MM.1S (cell line): ENCODE measurements around the gene FOXD2.

Source experiments
- DNase-seq: peaks from one replicate; pipeline ENCODE4 v3.0.0-alpha.2; 2015
- H2AFZ ChIP-seq: fragments of 300-600 bp; sonication (generic); 2 replicates; pipeline ENCODE4 v1.6.0; 2016; ENCODE audit warnings: antibody characterized with exemption, low read length
- H3F3A ChIP-seq: fragments of 300-600 bp; sonication (generic); 2 replicates; pipeline ENCODE4 v1.6.1; 2016; ENCODE audit warnings: mild to moderate bottlenecking, antibody characterized with exemption, low read length, moderate library complexity, mixed read lengths; ENCODE audit not compliant: insufficient read depth
- H3K27ac ChIP-seq: fragments of 300-600 bp; sonication (generic); 2 replicates; pipeline ENCODE4 v1.5.1; 2016; ENCODE audit warnings: mild to moderate bottlenecking, low read length
- H3K27me3 ChIP-seq: fragments of 300-600 bp; sonication (generic); replicated peaks from 2 replicates; pipeline ENCODE4 v1.6.0; 2016; ENCODE audit warnings: low read length; ENCODE audit not compliant: insufficient read depth
- H3K36me3 ChIP-seq: fragments of 300-600 bp; sonication (generic); replicated peaks from 2 replicates; pipeline ENCODE4 v1.6.1; 2016; ENCODE audit warnings: mild to moderate bottlenecking, low read length, mixed read lengths; ENCODE audit not compliant: insufficient read depth
- H3K4me1 ChIP-seq: fragments of 300-600 bp; sonication (generic); 2 replicates; pipeline ENCODE4 v1.6.1; 2016; ENCODE audit warnings: low read length, mixed read lengths
- H3K4me2 ChIP-seq: fragments of 300-600 bp; sonication (generic); 2 replicates; pipeline ENCODE4 v1.6.0; 2016; ENCODE audit warnings: low read depth, low read length
- H3K4me3 ChIP-seq: fragments of 300-600 bp; sonication (generic); 2 replicates; pipeline ENCODE4 v1.5.1; 2016; ENCODE audit warnings: low read length, mixed read lengths
- H3K79me2 ChIP-seq: fragments of 300-600 bp; sonication (generic); 2 replicates; pipeline ENCODE4 v1.6.1; 2016; ENCODE audit warnings: mixed run types, low read length, mixed read lengths
- H3K9ac ChIP-seq: fragments of 300-600 bp; sonication (generic); 2 replicates; pipeline ENCODE4 v1.6.1; 2016; ENCODE audit warnings: low read length, mixed read lengths
- H3K9me2 ChIP-seq: fragments of 300-600 bp; sonication (generic); replicated peaks from 2 replicates; pipeline ENCODE4 v1.6.1; 2016; ENCODE audit warnings: mild to moderate bottlenecking, low read length, mixed read lengths; ENCODE audit not compliant: insufficient read depth
- H3K9me3 ChIP-seq: fragments of 300-600 bp; sonication (generic); replicated peaks from 2 replicates; pipeline ENCODE4 v1.6.1; 2016; ENCODE audit warnings: mild to moderate bottlenecking, low read length, mixed read lengths; ENCODE audit not compliant: insufficient read depth
- H4K20me1 ChIP-seq: fragments of 300-600 bp; sonication (generic); 2 replicates; pipeline ENCODE4 v1.6.1; 2016; ENCODE audit warnings: mild to moderate bottlenecking, low read length, moderate library complexity, mixed read lengths; ENCODE audit not compliant: insufficient read depth
- EZH2 ChIP-seq: fragments of 300-600 bp; sonication (generic); optimal IDR thresholded peaks from 2 replicates; pipeline ENCODE3; 2017; ENCODE audit warnings: low read depth, mild to moderate bottlenecking, antibody characterized with exemption, low read length, mixed read lengths
- EZH2phosphoT487 ChIP-seq: fragments of 300-600 bp; sonication (generic); IDR thresholded peaks from 2 replicates; pipeline ENCODE4 v1.6.1; 2018; ENCODE audit warnings: antibody characterized with exemption, low read length
- TF ChIP-seq, protein P1 (sequence below): fragments of 300-600 bp; sonication (generic); IDR thresholded peaks from 2 replicates; pipeline ENCODE4 v1.5.1; 2016; ENCODE audit warnings: antibody characterized with exemption, low read length, mixed read lengths

The FOXD2 gene

GRCh38 chr1:47479664-47480063 lies 41.8 kb downstream of the FOXD2 start:
- no peaks in the 10 kb centered on the region for H3K36me3 ChIP-seq
- no peak for DNase-seq
- no peaks in the 10 kb centered on the region for H3K27me3 ChIP-seq
- no peak overlapping the region for H3K4me3 ChIP-seq
- H4K20me1 ChIP-seq: no peaks in the 10 kb centered on the region
- no peaks in the 10 kb centered on the region for H3F3A ChIP-seq
- H3K4me2 ChIP-seq: no peak overlapping the region
- H2AFZ ChIP-seq: no peak overlapping the region
- H3K4me1 ChIP-seq: no peaks in the 10 kb centered on the region
- no peaks in the 10 kb centered on the region for H3K9me3 ChIP-seq
- no peak overlapping the region for H3K9ac ChIP-seq
- H3K79me2 ChIP-seq: no peaks in the 10 kb centered on the region
- TF ChIP-seq, protein P1, sequence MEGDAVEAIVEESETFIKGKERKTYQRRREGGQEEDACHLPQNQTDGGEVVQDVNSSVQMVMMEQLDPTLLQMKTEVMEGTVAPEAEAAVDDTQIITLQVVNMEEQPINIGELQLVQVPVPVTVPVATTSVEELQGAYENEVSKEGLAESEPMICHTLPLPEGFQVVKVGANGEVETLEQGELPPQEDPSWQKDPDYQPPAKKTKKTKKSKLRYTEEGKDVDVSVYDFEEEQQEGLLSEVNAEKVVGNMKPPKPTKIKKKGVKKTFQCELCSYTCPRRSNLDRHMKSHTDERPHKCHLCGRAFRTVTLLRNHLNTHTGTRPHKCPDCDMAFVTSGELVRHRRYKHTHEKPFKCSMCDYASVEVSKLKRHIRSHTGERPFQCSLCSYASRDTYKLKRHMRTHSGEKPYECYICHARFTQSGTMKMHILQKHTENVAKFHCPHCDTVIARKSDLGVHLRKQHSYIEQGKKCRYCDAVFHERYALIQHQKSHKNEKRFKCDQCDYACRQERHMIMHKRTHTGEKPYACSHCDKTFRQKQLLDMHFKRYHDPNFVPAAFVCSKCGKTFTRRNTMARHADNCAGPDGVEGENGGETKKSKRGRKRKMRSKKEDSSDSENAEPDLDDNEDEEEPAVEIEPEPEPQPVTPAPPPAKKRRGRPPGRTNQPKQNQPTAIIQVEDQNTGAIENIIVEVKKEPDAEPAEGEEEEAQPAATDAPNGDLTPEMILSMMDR: no peak
- no peak for TF ChIP-seq EZH2phosphoT487
- TF ChIP-seq EZH2: no peak
- no peak overlapping the region for H3K27ac ChIP-seq
- no peaks in the 10 kb centered on the region for H3K9me2 ChIP-seq

- Histone ChIP-seq H4K20me1 (no peaks in the 10 kb centered on the region), H3K4me2 (no peak overlapping the region), H3K36me3 (no peaks in the 10 kb centered on the region), H3K79me2 (no peaks in the 10 kb centered on the region), H2AFZ (no peak overlapping the region), H3K9ac (no peak overlapping the region), H3K27ac (no peak overlapping the region), H3K9me3 (no peaks in the 10 kb centered on the region), H3F3A (no peaks in the 10 kb centered on the region), H3K4me1 (no peaks in the 10 kb centered on the region), H3K27me3 (no peaks in the 10 kb centered on the region), H3K9me2 (no peaks in the 10 kb centered on the region), H3K4me3 (no peak overlapping the region)
- TF ChIP-seq EZH2: no peak
- no peak for TF ChIP-seq EZH2phosphoT487
- TF ChIP-seq, protein P1: no peak
- no peak for DNase-seq
Measured at GRCh38 chr1:47481936-47482335, 44.1 kb downstream of the FOXD2 start.

DNA sequence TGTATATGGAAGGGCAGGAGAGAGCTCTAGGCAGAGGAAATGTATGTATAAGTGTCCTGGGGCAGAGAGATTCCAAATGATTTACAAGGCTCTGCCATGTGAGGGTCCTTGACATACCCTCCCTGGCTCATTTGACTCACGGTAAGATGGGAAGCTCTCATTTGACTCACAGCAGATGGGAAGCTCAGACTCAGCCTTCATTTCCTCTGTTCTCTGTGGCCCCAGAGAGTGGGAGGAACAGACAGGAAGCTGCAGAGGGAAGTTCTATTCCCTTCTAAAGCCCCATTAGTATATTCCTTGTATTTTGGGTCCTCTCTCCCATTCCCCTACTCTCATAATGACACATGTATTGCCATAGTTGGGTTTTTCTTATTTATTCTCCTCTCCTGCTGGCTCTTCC lies 44.9 kb downstream of the FOXD2 start:
- Histone ChIP-seq H3F3A (no peaks in the 10 kb centered on the region), H3K9me3 (no peaks in the 10 kb centered on the region), H4K20me1 (no peaks in the 10 kb centered on the region), H3K9me2 (no peaks in the 10 kb centered on the region), H3K9ac (no peak overlapping the region), H3K27me3 (no peaks in the 10 kb centered on the region), H3K79me2 (no peaks in the 10 kb centered on the region), H3K4me2 (no peak overlapping the region), H2AFZ (no peak overlapping the region), H3K4me1 (no peaks in the 10 kb centered on the region), H3K36me3 (no peaks in the 10 kb centered on the region), H3K27ac (no peak overlapping the region), H3K4me3 (no peak overlapping the region)
- no peak for TF ChIP-seq EZH2phosphoT487
- no peak for TF ChIP-seq EZH2
- TF ChIP-seq, protein P1: no peak
- DNase-seq: no peak
